Endothelial cell of umbilical vein (primary cell): Measurements from ENCODE around the gene MST1. TPM values are rescaled to one million over a fixed set of nuclear protein-coding genes. Genes with fewer than 3 reads are reported as not detected.

ENCODE experiments used
- BruUV-seq: library from RNA; stranded (reverse); fragments of 400-500 nt; replicated peaks from 2 replicates; lab custom pipeline; 2021; lab: Mats Ljungman, UMichigan
- CTCF ChIA-PET: fragments of 300-600, 350-600 bp; sonication (Branson Sonifier 250); formaldehyde crosslinking; loops from one replicate; lab custom pipeline; 2021; ENCODE audit warnings: antibody characterized with exemption, inconsistent platforms; lab: Charles Lee
- POLR2A ChIA-PET: fragments of 300-600, 350-600 bp; sonication (Branson Sonifier 250); formaldehyde crosslinking; loops from one replicate; lab custom pipeline; 2021; ENCODE audit warnings: antibody characterized with exemption, inconsistent platforms; lab: Charles Lee
- DNase-seq: peaks from one replicate; pipeline ENCODE4 v3.0.0-alpha.2; 2011; ENCODE audit warnings: low read depth, low spot score
- FAIRE-seq: peaks from 2 replicates; lab custom pipeline; 2011; peaks lifted over from hg19 to GRCh38; lab: Jason Lieb, UNC
- H2AFZ ChIP-seq: 2 replicates; pipeline ENCODE4 v1.6.0; 2012; ENCODE audit warnings: low read depth, low read length, control low read depth, inconsistent platforms
- H3K27ac ChIP-seq: 2 replicates; pipeline ENCODE4 v1.5.1; 2011; ENCODE audit warnings: low read depth, mild to moderate bottlenecking, control low read depth, low read length, moderate library complexity; ENCODE audit not compliant: insufficient read depth
- H3K27me3 ChIP-seq, 2 experiments: 2 replicates each; pipeline versions ENCODE4 v1.6.0 to v1.6.1; 2011; ENCODE audit warnings: low read length in 2 of 2, mixed read lengths in 1 of 2; ENCODE audit not compliant: control insufficient read depth in 2 of 2, insufficient read depth in 2 of 2
- H3K36me3 ChIP-seq, 2 experiments: 2 replicates in 1 of 2; 3 replicates in 1 of 2; pipeline ENCODE4 v1.5.1; 2011; ENCODE audit warnings: low read length in 2 of 2, mild to moderate bottlenecking in 1 of 2, moderate library complexity in 1 of 2; ENCODE audit not compliant: control insufficient read depth in 2 of 2, insufficient read depth in 2 of 2; ENCODE audit errors: extremely low read depth in 1 of 2
- H3K4me1 ChIP-seq: 3 replicates; pipeline ENCODE4 v1.5.1; 2011; ENCODE audit warnings: mild to moderate bottlenecking, low read length; ENCODE audit not compliant: control insufficient read depth, insufficient read depth; ENCODE audit errors: extremely low read depth
- H3K4me2 ChIP-seq: 2 replicates; pipeline ENCODE4 v1.6.1; 2011; ENCODE audit warnings: low read length, control low read depth, mixed read lengths; ENCODE audit not compliant: insufficient read depth
- H3K4me3 ChIP-seq, 3 experiments: fragments of 200-600 bp in 1 of 3; sonication (generic), shearing (Covaris generic) in 1 of 3; replicated peaks in 1 of 3; 2 replicates each; pipeline ENCODE4 v1.5.1; 2011 to 2016; ENCODE audit warnings: control low read depth in 3 of 3, low read length in 3 of 3, mild to moderate bottlenecking in 2 of 3, inconsistent platforms in 1 of 3, low read depth in 1 of 3, moderate library complexity in 1 of 3; ENCODE audit not compliant: insufficient read depth in 1 of 3
- H3K79me2 ChIP-seq: 2 replicates; pipeline ENCODE4 v1.6.0; 2012; ENCODE audit warnings: low read length, inconsistent platforms; ENCODE audit not compliant: control insufficient read depth, insufficient read depth
- H3K9ac ChIP-seq: replicated peaks from 2 replicates; pipeline ENCODE3; 2011; ENCODE audit warnings: low read length, control low read depth; ENCODE audit not compliant: insufficient read depth; ENCODE audit errors: extremely low read depth
- H3K9me1 ChIP-seq: replicated peaks from 3 replicates; pipeline ENCODE4 v1.6.0; 2011; ENCODE audit warnings: mild to moderate bottlenecking, low read length; ENCODE audit not compliant: control insufficient read depth, insufficient read depth; ENCODE audit errors: extremely low read depth
- H3K9me3 ChIP-seq: replicated peaks from 2 replicates; pipeline ENCODE4 v1.5.1; 2012; ENCODE audit warnings: low read length, inconsistent platforms; ENCODE audit not compliant: control insufficient read depth, insufficient read depth
- H4K20me1 ChIP-seq: replicated peaks from 2 replicates; pipeline ENCODE3; 2011; ENCODE audit warnings: mild to moderate bottlenecking, low read length; ENCODE audit not compliant: control insufficient read depth, insufficient read depth; ENCODE audit errors: extremely low read depth
- EZH2 ChIP-seq: IDR thresholded peaks from 2 replicates; pipeline ENCODE4 v1.6.1; 2012; ENCODE audit warnings: borderline replicate concordance, low read depth, mild to moderate bottlenecking, moderate library complexity, low read length, inconsistent platforms; ENCODE audit not compliant: severe bottlenecking
- FOS ChIP-seq: IDR thresholded peaks from 2 replicates; pipeline ENCODE4 v1.6.1; 2011; ENCODE audit warnings: mild to moderate bottlenecking, low read length, moderate library complexity, borderline replicate concordance; ENCODE audit not compliant: insufficient read depth
- JUN ChIP-seq: IDR thresholded peaks from 2 replicates; pipeline ENCODE4 v1.6.1; 2011; ENCODE audit warnings: borderline replicate concordance, low read depth; ENCODE audit not compliant: insufficient read length, insufficient read depth
- MYC ChIP-seq: IDR thresholded peaks from one replicate; pipeline ENCODE4 v1.6.1; 2011; ENCODE audit warnings: mild to moderate bottlenecking, low read depth, low read length
- POLR2AphosphoS5 ChIP-seq: IDR thresholded peaks from 2 replicates; pipeline ENCODE4 v1.6.1; 2012; ENCODE audit warnings: low read depth, mild to moderate bottlenecking, control low read depth, low read length, moderate library complexity; ENCODE audit not compliant: insufficient read depth
- dilution Hi-C: fragments of 300-500 bp; cut with MboI; formaldehyde crosslinking; loops from one replicate; pipeline ENCODE4 v1.15.0; 2019; ENCODE audit warnings: low sequenced_read_pairs; ENCODE audit not compliant: extremely low pct_ligation_motif_present
- intact Hi-C: fragments of 100-400 bp; cut with micrococcal nuclease; formaldehyde crosslinking; loops from one replicate; pipeline ENCODE4 v1.10.0; 2022
- polyA plus RNA-seq, 4 experiments: library from polyadenylated mRNA; depleted of rRNA in 3 of 4; stranded (reverse) in 3 of 4; unstranded in 1 of 4; fragments of >200 nt; gene quantifications; 2 replicates each; pipeline versions ENCODE4 v1.2.1 to v1.2.3, GENCODE V29; 2011 to 2012; ENCODE audit warnings: missing spikeins in 1 of 4
- total RNA-seq: library from RNA; stranded (reverse); gene quantifications from 2 replicates; pipeline ENCODE4 v1.2.3, GENCODE V29; 2021
- TF ChIP-seq, protein P1 (sequence below), 2 donors: IDR thresholded peaks; 1 replicate in 1 of 2; 2 replicates in 1 of 2; pipeline ENCODE4 v1.5.1; 2011; ENCODE audit warnings: low read length in 2 of 2, mild to moderate bottlenecking in 2 of 2, moderate library complexity in 2 of 2, control low read depth in 1 of 2, inconsistent platforms in 1 of 2, low read depth in 1 of 2; ENCODE audit not compliant: insufficient read depth in 1 of 2; ENCODE audit errors: extremely low read depth in 1 of 2
- TF ChIP-seq, protein P2 (sequence below): IDR thresholded peaks from 2 replicates; pipeline ENCODE4 v1.6.1; 2011; ENCODE audit not compliant: insufficient read depth, insufficient read length

MST1 gene
- total and polyA plus RNA-seq, 2 donors (not counting 3 experiments of a cell fraction or from before 2014, with no cell fraction given) = 6.1 to 17.5 TPM

DNA sequence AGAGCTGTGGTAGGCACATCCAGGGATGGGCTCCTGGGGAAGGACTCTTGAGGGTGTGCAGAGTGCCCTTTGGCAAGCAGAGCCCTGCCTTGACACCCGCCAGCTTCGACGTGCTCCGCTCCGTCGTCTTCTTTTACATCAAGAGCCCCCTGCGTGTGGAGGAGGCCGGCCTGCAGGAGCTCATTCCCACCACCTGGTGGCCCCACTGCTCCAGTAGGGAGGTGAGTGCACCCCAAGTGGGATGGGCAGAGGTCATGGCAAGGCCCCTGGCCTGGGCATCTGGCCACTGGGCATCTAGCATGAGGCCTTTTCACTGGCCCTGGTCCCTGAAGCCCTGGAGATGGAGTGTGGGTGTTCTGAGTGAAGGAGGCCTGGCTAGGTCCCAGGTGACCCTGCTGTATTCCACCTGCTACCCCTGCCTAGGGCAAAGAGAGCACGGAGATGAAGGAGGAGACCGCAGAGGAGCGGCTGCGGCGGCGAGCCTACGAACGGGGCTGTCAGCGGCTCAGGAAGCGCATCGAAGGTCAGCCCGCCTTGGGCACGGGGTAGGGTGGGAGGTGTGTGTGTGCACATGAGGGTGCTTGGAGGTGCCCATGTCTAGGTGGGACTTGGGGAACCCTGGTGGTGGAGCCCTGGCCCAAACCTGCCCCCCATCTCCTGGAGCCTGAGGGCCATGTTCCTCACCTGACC, 12.3 kb upstream of the MST1 start:
- Histone ChIP-seq H3K9me1 (no peaks in the 10 kb centered on the region), H3K4me3 (no peak overlapping the region), H3K27ac (no peak overlapping the region), H3K9ac (no peak overlapping the region), H4K20me1 (no peaks in the 10 kb centered on the region), H3K79me2 (no peaks in the 10 kb centered on the region), H3K4me1 (peaks cover 5% of the 10 kb centered on the region), H3K4me2 (no peak overlapping the region), H3K9me3 (no peaks in the 10 kb centered on the region), H3K27me3 (no peaks in the 10 kb centered on the region), H2AFZ (no peak overlapping the region), H3K36me3 (peaks cover 0 to 34% of the 10 kb centered on the region in 2 experiments)
- FAIRE-seq (no peak), DNase-seq (no peak)
- ChIA-PET POLR2A (no interaction called here), CTCF (interaction anchor here (0.5 to 3.8 kb wide), 23 partner anchors 9 to 400 kb away, joined by 3 to 27 read pairs (median 3); partner anchors contain the start of genes AMIGO3, MON1A and RBM6)
- intact Hi-C loops (loop anchor here (5.0 kb wide), 1 partner anchor 101 kb away; the partner anchor contains the start of gene INKA1), dilution Hi-C loops (no loop called here)
- TF ChIP-seq JUN (no peak), MYC (no peak), POLR2AphosphoS5 (no peak), FOS (no peak), EZH2 (no peak)
- TF ChIP-seq, protein P1, sequence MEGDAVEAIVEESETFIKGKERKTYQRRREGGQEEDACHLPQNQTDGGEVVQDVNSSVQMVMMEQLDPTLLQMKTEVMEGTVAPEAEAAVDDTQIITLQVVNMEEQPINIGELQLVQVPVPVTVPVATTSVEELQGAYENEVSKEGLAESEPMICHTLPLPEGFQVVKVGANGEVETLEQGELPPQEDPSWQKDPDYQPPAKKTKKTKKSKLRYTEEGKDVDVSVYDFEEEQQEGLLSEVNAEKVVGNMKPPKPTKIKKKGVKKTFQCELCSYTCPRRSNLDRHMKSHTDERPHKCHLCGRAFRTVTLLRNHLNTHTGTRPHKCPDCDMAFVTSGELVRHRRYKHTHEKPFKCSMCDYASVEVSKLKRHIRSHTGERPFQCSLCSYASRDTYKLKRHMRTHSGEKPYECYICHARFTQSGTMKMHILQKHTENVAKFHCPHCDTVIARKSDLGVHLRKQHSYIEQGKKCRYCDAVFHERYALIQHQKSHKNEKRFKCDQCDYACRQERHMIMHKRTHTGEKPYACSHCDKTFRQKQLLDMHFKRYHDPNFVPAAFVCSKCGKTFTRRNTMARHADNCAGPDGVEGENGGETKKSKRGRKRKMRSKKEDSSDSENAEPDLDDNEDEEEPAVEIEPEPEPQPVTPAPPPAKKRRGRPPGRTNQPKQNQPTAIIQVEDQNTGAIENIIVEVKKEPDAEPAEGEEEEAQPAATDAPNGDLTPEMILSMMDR (IDR thresholded peaks at IDR 0.05; ENCODE audit: extremely low read depth in 1 of 2, insufficient read depth in 1 of 2, low read depth in 1 of 2, low read length in 2 of 2) = peak; percentile 20 to 56
- TF ChIP-seq, protein P2, sequence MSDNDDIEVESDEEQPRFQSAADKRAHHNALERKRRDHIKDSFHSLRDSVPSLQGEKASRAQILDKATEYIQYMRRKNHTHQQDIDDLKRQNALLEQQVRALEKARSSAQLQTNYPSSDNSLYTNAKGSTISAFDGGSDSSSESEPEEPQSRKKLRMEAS = no peak
- no TSS peak for BruUV-seq
